Caki2 (cell line): Measurements from ENCODE around the gene PTCH1. TPM values are rescaled to one million over a fixed set of nuclear protein-coding genes. Genes with fewer than 3 reads are reported as not detected.

Experiments
- DNase-seq: peaks from one replicate; pipeline ENCODE4 v3.0.0-alpha.2; 2015; ENCODE audit warnings: low read depth
- in situ Hi-C: cut with HindIII; loops from 2 replicates; pipeline ENCODE4 v1.10.0; 2016; ENCODE audit warnings: low sequenced_read_pairs, low pct_unique_long_range_greater_than_20kb, mixed read lengths
- total RNA-seq: library from RNA; depleted of rRNA; stranded (reverse); fragments of >200 nt; shearing (Covaris generic); gene quantifications from 2 replicates; pipeline ENCODE4 v1.2.3, GENCODE V29; 2014; ENCODE audit warnings: low replicate concordance

Gene PTCH1
- total RNA-seq, 1 experiment from 2014 or later = 2.6 TPM

DNA sequence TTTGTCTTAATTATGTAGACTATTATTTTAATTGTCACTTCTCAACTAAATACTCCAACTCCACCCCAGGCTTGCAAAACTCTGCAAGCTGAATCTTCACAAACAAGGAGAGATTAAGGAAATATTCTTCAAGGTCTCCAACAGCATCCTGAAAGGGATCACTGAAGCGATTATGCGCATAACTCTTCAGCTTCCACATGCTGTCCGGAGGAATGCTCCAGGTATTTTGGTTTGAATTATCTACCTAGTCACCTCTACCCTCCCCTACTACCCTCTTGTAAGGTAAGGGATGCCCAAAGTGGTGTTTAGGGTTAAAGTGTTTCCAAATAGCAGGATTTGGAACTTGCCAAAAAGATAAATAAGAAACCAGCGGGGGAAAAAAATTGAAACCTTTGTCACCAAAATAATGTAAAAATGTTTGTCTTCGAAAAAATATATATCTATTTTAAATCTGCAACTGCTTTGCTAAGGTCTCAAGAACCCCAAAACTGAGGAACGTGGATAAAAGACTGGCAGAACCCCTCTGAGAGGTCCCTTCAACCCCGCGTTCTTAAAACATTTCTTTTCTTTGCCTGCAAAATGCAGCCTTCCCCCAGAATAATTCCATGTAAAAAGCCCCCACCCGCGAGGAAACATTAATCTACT lies 11.6 kb downstream of the PTCH1 start:
- in situ Hi-C loops = no loop called here
- peak; percentile 27 for DNase-seq

DNA sequence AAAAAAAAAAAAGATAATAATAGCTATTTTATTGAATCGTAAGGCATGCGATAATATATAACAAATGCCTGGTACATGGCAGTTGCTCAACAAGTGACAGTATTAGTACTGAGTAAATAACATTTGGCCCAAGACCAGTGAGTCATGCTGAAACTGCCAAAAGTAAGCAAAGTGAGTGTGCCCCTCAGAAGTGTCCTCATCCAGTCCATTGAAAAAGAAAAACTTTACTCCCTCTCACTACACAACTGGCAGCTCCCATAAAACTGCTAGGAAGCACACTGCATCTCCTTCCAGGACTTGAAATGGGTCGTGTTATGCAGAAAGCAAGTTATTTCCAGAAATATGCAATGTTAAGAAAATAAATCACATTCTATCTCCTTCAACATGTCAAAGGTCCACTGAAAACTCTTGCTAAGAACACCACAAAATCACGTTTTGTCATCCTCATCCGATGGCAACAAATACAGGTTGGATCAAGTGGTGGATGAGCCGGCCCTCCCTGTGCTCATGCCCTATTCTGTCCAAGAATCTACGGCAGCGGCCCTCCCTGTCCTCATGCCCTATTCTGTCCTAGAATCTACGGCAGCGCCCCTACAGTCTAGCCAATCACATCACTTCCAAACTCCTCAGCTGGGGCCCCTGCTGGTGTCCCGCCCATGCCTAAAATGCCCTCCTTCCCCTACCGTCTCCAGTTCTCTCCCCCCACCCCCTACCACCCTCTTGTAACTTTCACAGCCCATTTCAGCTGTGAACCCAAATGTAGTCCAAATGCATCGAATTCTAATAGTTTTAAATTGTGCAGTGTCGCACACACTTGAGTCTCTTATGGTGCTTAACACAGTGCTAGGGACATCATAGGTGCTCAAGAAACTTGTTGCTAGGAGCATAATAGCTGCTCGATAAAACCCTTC lies 12.5 kb downstream of the PTCH1 start:
- DNase-seq = peak; percentile 29
- in situ Hi-C loops = no loop called here

DNA sequence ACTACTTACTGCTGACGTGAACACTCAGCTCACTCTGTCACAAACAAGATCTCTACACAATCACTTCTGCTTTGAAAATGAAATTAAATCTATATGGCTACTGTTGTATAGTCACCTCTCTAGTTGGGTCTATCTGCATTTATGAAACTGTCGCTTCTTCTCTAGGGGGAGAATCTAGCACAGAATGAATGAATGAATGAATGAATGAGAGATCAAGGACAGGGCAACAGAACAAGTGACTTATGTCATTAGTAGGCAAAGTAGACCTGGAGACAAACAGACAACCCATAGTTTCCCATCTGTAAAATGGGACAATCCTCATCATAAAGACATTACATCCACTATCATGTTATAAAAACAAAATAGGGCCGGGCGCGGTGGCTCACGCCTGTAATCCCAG lies 13.4 kb downstream of the PTCH1 start:
- in situ Hi-C loops = no loop called here
- no peak for DNase-seq

DNA sequence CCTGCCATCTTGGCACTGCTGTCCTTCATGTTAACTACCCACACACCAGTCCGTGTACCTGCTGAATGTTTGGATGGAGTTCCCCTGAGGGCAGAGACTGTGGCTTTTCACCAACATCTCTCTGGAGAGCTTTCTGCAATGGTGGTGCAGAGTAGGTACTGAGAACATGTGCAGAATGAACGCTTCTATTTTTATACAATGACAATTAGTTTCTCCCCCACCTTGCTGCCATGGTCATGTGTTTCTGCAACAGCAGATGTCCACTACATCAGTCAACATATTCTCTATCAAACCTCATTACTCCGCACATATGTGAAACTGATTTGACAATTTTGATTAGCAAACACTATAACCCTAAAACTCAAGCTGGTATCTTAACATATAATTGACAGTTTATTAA lies 14.5 kb downstream of the PTCH1 start:
- in situ Hi-C loops = no loop called here
- no peak for DNase-seq

DNA sequence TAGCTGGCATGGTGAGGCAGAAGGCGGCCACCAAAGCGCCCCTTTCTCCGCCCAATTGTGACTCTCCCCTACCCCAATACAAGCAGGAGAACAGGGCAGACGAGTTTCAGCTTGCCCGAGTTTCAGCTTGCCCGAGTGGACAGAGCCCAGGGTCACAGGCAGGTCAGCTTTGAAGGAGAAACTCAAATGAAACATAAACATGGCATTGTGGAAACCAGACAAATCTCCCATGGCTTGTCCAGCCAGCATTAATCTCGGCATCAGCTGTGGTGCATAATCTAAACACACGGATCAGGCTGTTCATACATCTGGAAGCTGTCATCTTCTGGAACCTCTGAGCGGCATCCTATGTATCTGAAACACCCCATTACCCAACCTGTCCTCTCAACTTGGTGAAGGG lies 16.9 kb downstream of the PTCH1 start:
- in situ Hi-C loops = loop anchor here (10.0 to 25.0 kb wide), 2 partner anchors 55 to 238 kb away; no protein-coding TSS in a partner anchor
- no peak for DNase-seq

DNA sequence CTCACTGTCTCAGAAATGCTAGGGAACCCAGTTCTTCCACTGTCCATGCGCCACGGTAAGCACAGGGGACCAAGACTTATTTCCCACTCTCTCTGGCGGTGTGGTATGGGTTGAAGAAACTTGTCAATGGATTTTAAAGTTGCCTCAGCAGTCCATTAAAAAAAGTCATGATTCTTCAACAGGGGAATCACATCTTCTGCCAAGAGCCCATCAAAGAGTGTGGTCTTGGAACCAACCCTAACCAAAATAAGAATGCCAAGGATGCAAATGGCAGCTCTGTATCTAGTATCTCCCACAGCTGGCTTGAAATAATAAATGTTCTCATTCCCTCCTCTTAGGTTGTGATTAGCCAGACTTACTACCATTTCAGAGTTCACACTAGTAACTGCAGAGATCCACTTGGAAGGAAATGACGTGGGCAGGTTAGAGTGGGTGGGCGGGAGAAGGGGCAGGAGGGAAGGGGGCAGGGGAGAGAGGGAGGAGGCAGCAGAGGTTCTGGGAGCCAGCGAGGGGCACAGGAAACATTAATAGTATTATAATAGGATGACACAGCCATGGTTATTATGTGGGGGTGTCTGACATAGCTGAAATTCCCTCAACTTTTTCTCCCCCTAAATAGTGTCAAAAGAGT lies 17.6 kb downstream of the PTCH1 start:
- in situ Hi-C loops = loop anchor here (10.0 to 25.0 kb wide), 2 partner anchors 54 to 237 kb away; no protein-coding TSS in a partner anchor
- no peak for DNase-seq

DNA sequence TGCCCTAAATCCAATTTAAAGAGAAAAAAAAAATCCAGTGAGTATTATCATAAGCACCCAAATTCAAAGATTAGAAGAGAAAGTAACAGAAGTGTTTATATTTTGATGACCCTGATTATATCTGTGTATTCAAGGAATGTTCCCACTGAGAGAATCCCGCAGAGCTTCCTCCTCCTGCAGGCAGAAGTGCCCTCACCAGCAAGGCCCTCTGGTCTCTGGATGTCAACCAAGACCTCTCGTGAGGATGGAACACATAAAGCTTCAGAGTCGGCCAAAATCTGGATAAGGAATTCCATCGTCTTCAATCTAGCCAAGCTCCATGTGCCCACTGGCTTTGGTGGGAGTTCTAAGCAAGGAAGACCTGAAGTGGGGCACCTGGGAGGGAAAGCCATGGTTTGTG lies 18.1 kb downstream of the PTCH1 start:
- in situ Hi-C loops = loop anchor here (10.0 to 25.0 kb wide), 2 partner anchors 54 to 236 kb away; no protein-coding TSS in a partner anchor
- DNase-seq = no peak

DNA sequence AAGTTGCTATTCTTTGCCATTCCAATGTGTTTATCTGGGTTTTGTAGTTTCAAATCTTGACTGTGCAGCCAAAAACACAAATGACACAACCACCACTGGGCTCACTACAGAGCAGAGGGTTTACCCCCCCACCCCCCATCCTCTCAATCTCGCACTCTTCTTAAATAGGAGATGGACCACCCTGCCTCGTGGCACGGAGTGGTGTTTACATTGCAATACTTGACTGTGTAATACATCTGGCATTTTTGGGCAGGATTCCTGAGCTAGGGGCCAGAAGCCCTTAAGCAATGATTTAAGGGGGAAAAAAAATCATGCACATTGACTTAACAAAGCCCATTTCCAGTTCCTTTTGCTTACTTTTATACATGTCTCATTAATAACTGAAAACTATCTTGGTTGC lies 19.0 kb downstream of the PTCH1 start:
- in situ Hi-C loops = loop anchor here (10.0 to 25.0 kb wide), 2 partner anchors 53 to 235 kb away; no protein-coding TSS in a partner anchor
- DNase-seq = no peak

DNA sequence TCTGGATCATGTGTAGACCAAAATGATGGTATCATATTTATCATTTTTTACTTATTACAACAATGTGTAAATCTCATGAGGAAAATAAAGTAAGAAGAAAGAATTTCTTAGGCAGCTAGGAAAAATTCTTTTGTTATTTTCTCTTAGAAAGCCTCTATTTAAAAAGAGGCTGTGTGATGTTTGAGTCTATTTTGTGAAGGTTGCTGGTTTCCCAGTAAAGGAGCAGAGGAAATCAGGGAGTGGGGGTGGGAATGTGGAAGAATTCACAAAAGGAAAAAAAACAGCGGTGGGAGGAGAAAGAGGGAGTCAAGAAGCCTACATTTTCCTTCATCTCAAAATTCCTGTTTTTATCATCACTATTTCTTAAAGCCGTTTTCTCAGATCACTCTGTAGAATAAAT lies 20.1 kb downstream of the PTCH1 start:
- in situ Hi-C loops = loop anchor here (10.0 to 25.0 kb wide), 2 partner anchors 52 to 234 kb away; no protein-coding TSS in a partner anchor
- DNase-seq = no peak

DNA sequence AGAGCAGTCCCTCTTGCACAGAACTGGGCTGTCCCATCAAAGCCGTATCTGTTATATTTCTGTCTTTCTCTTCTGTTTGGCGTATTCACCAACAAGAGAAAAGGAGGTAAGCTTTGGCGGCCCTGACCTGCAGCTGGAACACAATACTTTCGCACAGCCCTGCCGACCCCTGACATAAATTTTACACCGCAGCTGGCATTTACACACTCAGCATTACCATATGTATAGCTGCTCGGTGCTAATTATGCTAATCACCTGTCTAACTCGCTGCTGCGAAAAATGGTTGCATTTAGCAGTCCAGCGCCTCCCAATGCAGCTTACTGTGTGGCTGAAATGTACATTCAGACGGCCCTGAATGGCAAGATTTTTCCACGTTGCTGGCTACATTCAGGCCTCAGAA lies 20.8 kb downstream of the PTCH1 start:
- DNase-seq = no peak
- in situ Hi-C loops = loop anchor here (10.0 to 25.0 kb wide), 2 partner anchors 51 to 234 kb away; no protein-coding TSS in a partner anchor

DNA sequence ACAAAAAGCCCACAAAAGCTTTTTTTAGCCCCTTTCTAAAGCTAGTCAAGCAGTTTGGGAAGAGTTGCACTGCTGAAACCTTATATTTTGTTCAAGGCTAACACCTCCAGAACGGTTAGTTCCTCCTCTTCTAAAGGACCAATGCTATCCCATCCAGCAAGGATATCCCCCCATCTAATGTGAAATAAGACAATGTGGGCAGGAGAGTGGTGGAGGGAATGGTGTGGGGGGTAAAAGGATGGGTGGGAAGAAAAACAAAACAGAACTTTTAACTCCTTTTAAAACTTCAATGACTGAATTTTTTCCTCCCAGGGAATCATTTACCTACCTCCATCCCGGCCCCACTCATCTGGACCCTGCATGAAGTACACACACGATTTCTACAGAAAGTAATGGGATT lies 21.2 kb downstream of the PTCH1 start:
- no peak for DNase-seq
- in situ Hi-C loops = loop anchor here (10.0 to 25.0 kb wide), 2 partner anchors 51 to 233 kb away; no protein-coding TSS in a partner anchor

DNA sequence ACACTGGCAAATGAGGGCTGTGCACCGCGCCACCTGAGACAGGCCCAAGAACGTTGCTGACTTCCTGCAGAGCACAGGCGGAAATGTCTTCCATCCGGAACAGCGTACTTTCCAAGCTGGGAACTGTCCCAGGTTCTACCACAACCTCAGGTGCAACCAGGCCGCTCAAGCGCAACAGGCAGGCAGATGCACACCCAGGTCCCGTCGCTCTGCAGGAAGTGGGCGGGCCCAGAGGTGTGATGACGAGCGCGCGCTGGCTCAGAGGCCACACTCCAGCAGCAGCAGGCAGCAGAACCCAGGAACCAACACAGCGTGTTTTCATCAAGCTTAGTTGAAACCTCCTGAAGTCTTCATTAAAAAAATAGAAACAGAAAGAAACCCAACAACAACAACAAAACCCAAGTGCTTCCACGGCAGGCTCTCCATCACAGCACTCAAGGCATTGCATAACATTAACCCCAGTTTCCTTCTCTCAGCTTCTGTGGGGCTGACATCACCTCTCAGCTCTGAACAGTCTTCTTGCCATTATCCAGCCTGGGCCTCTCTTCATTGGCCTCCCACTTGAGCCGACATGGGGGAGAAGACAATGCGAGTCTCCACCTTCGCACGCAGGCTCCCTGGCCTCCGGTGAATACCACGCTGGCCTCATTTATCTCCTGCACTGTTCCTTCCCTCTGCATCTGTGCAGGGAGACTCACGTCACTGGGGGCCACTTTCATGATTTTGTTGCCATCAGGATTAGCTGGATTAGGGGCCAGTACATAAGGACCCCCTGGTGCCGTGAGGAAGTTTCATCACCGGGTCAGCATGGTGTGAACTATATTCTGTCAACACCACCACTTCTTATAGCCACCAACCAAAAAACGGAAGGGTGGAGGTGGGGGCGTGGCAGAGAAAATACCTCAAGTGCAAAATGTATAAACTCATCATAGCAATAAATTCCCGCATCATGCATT lies 22.1 kb downstream of the PTCH1 start:
- in situ Hi-C loops = loop anchor here (10.0 to 25.0 kb wide), 2 partner anchors 50 to 232 kb away; no protein-coding TSS in a partner anchor
- peak; percentile 87 for DNase-seq

DNA sequence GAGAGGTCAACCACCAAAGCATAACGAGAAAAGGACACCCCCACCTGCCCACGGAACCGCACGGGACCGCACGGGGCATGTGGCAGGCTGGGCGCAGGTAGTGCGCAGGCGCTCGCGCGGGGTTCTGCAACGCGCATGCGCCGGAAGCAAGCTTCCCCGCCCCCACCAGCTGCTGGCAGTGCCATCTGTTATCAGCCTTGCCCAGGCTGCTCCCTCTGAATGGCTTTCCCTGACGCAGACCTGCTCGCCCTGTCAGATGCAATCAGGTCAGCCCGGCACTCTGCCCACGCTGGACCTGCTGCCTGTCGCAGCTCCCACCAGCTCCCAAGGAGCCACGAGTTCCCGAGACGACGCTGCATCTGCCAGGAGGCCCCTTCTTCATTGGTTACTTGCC lies 22.8 kb downstream of the PTCH1 start:
- in situ Hi-C loops = loop anchor here (10.0 to 25.0 kb wide), 2 partner anchors 49 to 232 kb away; no protein-coding TSS in a partner anchor
- no peak for DNase-seq

DNA sequence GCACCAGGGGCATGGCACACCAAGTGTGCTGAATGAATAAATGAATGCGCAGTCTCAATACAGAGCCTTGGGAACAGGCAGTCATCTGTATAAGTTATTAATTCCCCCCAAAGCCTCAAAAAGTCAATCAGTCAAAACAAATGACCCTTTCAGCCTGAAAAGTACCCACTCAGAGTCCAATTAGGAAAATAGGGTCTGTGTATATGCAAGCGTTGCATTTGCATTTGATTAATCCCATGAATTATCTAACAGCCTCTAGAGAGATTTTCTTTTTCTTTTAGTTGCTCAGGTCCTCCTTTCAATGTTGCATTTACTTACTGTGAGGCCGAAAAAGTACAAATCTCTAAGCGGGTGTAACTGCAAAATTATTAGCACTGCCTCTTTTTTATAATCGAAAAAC lies 23.4 kb downstream of the PTCH1 start:
- no peak for DNase-seq
- in situ Hi-C loops = loop anchor here (10.0 to 25.0 kb wide), 2 partner anchors 49 to 231 kb away; no protein-coding TSS in a partner anchor

DNA sequence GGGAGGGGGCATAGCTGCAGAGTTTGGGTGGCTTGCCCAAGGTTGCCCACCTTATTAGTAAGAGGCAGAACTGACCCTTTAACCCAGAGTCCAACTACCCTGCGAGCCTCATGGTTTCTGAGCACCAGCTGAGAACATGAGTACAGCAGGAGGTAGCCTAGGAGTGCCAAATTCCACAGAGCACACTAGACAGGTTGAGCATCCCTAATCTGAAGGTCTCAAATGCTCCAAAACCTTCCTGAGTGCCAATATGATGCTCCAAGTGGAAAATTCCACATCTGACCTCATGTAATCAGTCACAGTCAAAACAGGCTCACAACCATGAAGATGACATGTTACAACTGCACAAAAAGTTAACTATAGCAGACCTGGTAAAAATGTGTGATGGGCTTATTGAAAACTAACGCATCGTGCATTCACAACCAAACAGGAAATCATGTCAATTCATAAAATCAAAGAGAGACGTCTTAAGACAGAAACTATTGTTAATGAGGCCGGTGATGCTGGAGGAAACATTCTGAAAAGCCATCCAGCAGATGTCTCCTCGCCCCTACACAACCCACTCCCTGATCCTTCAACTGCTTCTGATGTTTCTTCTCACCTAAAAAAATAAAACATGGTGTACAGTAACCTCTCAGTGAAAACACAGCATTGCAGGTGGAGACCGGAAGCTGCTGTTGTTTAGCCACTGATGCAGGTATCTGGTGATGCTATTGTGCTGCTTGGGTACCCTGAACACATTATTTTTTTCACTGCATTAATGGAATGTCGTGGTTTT lies 25.0 kb downstream of the PTCH1 start:
- in situ Hi-C loops = loop anchor here (10.0 to 25.0 kb wide), 2 partner anchors 47 to 229 kb away; no protein-coding TSS in a partner anchor
- no peak for DNase-seq

DNA sequence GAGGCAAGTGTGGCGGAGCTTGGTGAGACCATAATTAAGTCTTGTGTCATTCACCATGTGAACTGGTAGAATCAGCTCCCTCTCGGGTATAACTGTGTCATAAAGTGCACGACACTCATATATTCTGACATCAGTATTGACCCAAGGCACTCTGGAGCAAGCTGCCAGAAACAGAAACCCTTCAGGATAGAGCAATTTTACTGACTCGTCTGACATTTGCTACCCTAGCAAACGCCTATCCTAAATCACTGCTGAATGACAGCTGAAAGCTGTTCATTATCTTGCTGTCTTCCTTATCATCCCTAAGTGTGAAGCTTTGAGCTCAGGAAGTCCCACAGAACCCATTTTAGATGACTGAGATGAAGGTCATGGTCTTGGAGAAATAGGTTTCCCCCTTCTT lies 27.8 kb downstream of the PTCH1 start:
- DNase-seq = no peak
- in situ Hi-C loops = loop anchor here (25.0 kb wide), 1 partner anchor 227 kb away; no protein-coding TSS in a partner anchor
